GM06990 (cell line): Measurements from ENCODE around the gene TRIM44.

Source experiments
- DNase-seq: peaks from one replicate; pipeline ENCODE4 v3.0.0-alpha.2; 2011; ENCODE audit not compliant: insufficient read length; ENCODE audit errors: extremely low read depth
- H3K27me3 ChIP-seq: replicated peaks from 2 replicates; pipeline ENCODE4 v1.6.0; 2011; ENCODE audit warnings: low read length; ENCODE audit not compliant: control insufficient read depth, insufficient read depth
- H3K36me3 ChIP-seq: 2 replicates; pipeline ENCODE4 v1.5.1; 2011; ENCODE audit warnings: low read length; ENCODE audit not compliant: control insufficient read depth, insufficient read depth
- H3K4me3 ChIP-seq: replicated peaks from 2 replicates; pipeline ENCODE4 v1.5.1; 2011; ENCODE audit warnings: low read depth, mild to moderate bottlenecking, control low read depth, low read length
- TF ChIP-seq, protein P1 (sequence below): IDR thresholded peaks from 2 replicates; pipeline ENCODE4 v1.5.1; 2011; ENCODE audit warnings: low read length, control low read depth, mild to moderate bottlenecking, inconsistent platforms; ENCODE audit not compliant: insufficient read depth, poor library complexity, severe bottlenecking

Gene TRIM44

DNA sequence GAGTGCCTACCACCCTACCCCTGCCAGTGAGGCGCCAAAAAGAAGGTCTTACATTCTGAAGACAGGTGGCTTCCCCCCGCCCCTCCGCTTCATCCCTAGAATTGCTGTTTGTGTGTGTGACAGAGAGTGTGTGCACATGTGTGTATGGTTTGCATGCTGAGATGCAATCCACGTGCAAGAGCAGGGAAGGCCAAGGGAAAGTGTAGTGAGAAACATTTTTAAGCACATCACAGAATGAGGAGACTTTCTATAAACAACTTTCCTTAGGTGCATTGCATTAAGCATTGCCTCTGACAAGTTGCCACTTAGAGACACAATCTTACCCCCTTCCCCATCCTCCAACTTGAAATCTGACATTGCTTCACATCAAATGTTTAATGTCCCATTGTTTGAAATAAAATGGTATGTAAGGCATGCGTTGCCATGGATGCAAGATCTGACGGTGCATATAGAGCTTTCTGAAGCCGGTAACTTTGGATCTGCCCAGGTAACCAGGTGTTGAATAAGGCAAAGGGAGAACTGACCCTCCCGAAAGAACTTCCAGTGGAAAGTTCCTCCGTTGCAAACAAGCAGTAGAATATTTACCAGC is 22.9 kb upstream of the TRIM44 start:
- no peak for DNase-seq
- Histone ChIP-seq H3K4me3 (no peak overlapping the region), H3K27me3 (no peaks in the 10 kb centered on the region), H3K36me3 (no peaks in the 10 kb centered on the region)
- TF ChIP-seq, protein P1, sequence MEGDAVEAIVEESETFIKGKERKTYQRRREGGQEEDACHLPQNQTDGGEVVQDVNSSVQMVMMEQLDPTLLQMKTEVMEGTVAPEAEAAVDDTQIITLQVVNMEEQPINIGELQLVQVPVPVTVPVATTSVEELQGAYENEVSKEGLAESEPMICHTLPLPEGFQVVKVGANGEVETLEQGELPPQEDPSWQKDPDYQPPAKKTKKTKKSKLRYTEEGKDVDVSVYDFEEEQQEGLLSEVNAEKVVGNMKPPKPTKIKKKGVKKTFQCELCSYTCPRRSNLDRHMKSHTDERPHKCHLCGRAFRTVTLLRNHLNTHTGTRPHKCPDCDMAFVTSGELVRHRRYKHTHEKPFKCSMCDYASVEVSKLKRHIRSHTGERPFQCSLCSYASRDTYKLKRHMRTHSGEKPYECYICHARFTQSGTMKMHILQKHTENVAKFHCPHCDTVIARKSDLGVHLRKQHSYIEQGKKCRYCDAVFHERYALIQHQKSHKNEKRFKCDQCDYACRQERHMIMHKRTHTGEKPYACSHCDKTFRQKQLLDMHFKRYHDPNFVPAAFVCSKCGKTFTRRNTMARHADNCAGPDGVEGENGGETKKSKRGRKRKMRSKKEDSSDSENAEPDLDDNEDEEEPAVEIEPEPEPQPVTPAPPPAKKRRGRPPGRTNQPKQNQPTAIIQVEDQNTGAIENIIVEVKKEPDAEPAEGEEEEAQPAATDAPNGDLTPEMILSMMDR: no peak

DNA sequence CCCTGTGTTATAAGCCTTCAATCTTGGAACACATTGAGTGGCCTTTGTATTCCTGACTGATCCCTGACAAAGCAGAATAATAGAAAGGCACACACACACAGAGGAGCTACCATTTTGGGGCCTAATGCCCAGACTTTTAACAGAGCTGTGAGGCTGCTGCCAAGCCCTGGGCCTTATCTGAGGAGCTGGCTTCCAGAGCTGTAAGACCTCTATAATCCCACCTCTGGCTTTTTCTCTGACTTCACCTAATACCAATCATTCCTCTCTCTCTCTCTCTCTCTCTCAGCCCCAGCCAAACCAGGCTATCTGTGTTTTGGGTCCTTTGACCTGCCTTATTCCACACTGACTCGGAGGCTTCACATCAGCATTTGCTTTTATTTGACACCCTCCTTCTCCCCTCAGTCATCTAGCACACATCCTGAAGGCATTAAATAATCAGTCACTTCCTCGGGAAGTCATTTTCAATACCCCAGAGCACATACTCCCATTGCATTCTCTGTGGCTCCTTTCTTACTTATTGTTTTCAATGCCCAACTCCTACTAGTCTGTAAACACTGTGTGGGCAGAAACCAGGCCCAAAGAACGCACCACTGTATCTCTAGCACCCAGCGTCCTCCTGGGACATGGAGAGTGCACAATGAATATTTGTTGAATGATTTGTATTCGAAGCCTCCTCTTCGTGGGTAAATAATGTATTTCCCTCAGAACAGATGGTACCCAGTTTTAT is 21.2 kb upstream of the TRIM44 start:
- Histone ChIP-seq H3K4me3 (no peak overlapping the region), H3K27me3 (no peaks in the 10 kb centered on the region), H3K36me3 (no peaks in the 10 kb centered on the region)
- TF ChIP-seq, protein P1: no peak
- DNase-seq: no peak

DNA sequence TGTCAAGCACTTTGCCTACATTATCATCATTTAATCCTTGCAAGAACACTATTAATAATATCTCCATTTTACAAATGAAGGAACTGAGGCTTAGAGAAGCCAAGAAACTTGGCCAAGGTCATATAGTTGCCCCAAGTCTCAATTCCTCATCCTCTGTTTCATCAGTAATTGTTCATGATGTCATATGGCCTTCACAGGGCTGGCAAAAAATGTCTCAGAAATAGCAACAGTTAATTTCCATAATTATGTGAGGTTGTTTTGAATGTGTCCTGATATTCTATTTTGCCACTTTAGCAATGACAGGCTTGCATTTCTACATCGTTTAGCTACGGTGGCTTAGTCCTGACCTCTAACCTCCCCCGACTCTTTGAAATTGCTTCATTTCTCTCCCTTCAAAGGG is 20.6 kb upstream of the TRIM44 start:
- no peaks in the 10 kb centered on the region for H3K36me3 ChIP-seq
- no peak for DNase-seq
- TF ChIP-seq, protein P1: no peak
- H3K4me3 ChIP-seq: no peak overlapping the region
- no peaks in the 10 kb centered on the region for H3K27me3 ChIP-seq

DNA sequence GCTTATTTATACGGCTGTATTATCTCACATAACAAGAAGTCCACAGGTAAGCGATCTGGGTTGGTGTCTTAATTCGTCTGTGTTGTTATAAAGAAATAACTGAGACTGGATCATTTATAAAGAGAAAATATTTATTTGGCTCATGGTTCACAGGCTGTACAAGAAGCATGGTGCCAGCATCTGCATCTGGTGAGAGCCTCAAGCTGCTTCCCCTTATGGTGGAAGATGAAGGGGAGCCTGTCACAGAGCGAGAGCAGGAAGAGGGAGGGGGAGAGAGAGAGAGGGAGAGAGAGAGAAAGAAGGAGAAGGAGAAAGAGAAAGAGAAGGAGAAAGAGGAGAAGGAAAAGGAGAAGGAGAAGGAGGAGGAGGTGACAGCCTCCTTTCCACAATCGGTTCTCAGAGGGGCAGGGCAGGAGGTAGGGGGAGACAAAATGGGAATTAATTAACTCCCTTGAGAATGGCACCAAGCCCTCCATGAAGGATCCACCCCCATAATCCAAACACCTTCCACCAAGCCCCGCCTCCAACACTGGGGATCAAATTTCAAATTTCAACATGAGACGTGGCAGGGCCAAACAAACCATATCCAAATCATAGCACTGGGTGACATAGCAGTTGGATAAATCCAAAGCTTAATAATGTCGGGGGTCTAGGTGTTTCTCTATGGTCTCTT is 15.0 kb upstream of the TRIM44 start:
- no peaks in the 10 kb centered on the region for H3K27me3 ChIP-seq
- TF ChIP-seq, protein P1: no peak
- no peak for DNase-seq
- no peaks in the 10 kb centered on the region for H3K36me3 ChIP-seq
- H3K4me3 ChIP-seq: no peak overlapping the region

DNA sequence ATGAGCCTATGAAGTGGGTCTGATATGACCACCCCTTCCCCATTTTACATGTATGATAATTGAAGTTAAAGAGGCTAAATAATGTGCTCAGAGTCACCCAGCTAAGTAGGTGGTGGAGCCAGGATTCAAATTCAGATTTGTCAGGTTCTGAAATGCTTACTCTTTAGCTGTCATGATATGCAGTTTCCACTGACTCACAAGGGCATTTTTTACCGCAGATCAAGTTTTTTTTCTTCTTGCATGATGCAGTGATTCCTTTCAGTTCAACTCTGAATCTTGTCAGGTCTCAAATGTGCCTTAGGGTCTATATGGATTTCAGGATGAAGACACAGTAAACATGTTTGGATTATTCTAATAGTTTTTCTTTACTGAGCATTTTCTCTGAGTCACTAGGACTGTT is 12.6 kb upstream of the TRIM44 start:
- no peak for DNase-seq
- TF ChIP-seq, protein P1: no peak
- no peaks in the 10 kb centered on the region for H3K27me3 ChIP-seq
- no peak overlapping the region for H3K4me3 ChIP-seq
- H3K36me3 ChIP-seq: no peaks in the 10 kb centered on the region
